ENCODE results near the gene PDE4D. TPM values are rescaled to one million over a fixed set of nuclear protein-coding genes. Genes with fewer than 3 reads are reported as not detected.

The PDE4D gene
- total RNA-seq, 1 experiment from 2014 or later = 6.5 TPM

DNA sequence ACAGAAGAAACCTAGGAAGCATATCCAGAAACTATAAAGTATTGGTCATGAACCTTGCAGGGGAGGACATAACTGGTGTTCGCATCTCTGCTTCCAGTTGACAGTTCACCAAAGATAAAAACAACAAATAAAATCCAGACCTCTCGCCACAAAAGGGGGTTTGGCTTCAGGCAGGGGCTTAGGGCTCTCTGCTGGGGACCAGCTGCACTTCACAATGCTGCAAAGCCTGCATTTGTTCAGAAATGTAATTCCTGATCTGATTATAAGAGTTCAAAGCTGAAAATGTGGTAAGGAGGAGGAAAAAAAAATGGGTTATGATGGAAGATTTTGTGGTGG is 79.0 kb downstream of the PDE4D start:
- intact Hi-C loops (cut with micrococcal nuclease; ENCODE audit: unreplicated experiment) = loop anchor here (2.0 to 5.0 kb wide), 2 partner anchors 346 to 833 kb away; no protein-coding TSS in a partner anchor
- DNase-seq (ENCODE audit: low spot score) = no peak
- no peaks in the 10 kb centered on the region for H3K36me3 ChIP-seq (ENCODE audit: insufficient read depth, low read length, poor library complexity, severe bottlenecking)
- H3K27me3 ChIP-seq (replicated peaks; ENCODE audit: insufficient read depth, low read depth, low read length, poor library complexity) = peaks cover 72% of the 10 kb centered on the region
- BruUV-seq (replicated peaks) = no TSS peak
- H3K9me3 ChIP-seq (ENCODE audit: low read depth, low read length, poor library complexity, severe bottlenecking) = no peaks in the 10 kb centered on the region
- no peaks in the 10 kb centered on the region for H3K4me1 ChIP-seq (ENCODE audit: insufficient read depth, low read length, poor library complexity, severe bottlenecking)
- POLR2A ChIA-PET (ENCODE audit: low non-redundant PET) = no interaction called here
- CTCF ChIA-PET = interaction anchor here (0.6 to 1.6 kb wide), 2 partner anchors 227 to 472 kb away, joined by 3 to 15 read pairs; no protein-coding TSS in a partner anchor
- no peak overlapping the region for H3K27ac ChIP-seq (ENCODE audit: low read depth, low read length, poor library complexity, severe bottlenecking)
- TF ChIP-seq EZH2 (IDR thresholded peaks at IDR 0.05; ENCODE audit: borderline replicate concordance, low read depth, low read length, poor library complexity, severe bottlenecking) (no peak), CTCF (conservative IDR thresholded peaks at IDR 0.05; ENCODE audit: low read depth, low read length) (no peak)
- H3K4me3 ChIP-seq (ENCODE audit: low read depth, low read length, poor library complexity, severe bottlenecking) = no peak overlapping the region

- Histone ChIP-seq H3K4me1 (ENCODE audit: insufficient read depth, low read length, poor library complexity, severe bottlenecking) (no peaks in the 10 kb centered on the region), H3K9me3 (ENCODE audit: low read depth, low read length, poor library complexity, severe bottlenecking) (no peaks in the 10 kb centered on the region), H3K36me3 (ENCODE audit: insufficient read depth, low read length, poor library complexity, severe bottlenecking) (no peaks in the 10 kb centered on the region), H3K4me3 (ENCODE audit: low read depth, low read length, poor library complexity, severe bottlenecking) (no peak overlapping the region), H3K27ac (ENCODE audit: low read depth, low read length, poor library complexity, severe bottlenecking) (no peak overlapping the region), H3K27me3 (replicated peaks; ENCODE audit: insufficient read depth, low read depth, low read length, poor library complexity) (peaks cover 72% of the 10 kb centered on the region)
- TF ChIP-seq CTCF (conservative IDR thresholded peaks at IDR 0.05; ENCODE audit: low read depth, low read length) (peak; percentile 74), EZH2 (IDR thresholded peaks at IDR 0.05; ENCODE audit: borderline replicate concordance, low read depth, low read length, poor library complexity, severe bottlenecking) (no peak)
- peak; percentile 72 for DNase-seq (ENCODE audit: low spot score)
- BruUV-seq (replicated peaks) = no TSS peak
- POLR2A ChIA-PET (ENCODE audit: low non-redundant PET) = no interaction called here
- CTCF ChIA-PET = interaction anchor here (0.6 to 1.6 kb wide), 2 partner anchors 228 to 473 kb away, joined by 3 to 15 read pairs; no protein-coding TSS in a partner anchor
- intact Hi-C loops (cut with micrococcal nuclease; ENCODE audit: unreplicated experiment) = loop anchor here (2.0 to 5.0 kb wide), 3 partner anchors 347 to 855 kb away; no protein-coding TSS in a partner anchor
These were observed 79.6 kb downstream of the PDE4D start for GRCh38 chr5:59813761-59814536.

DNA sequence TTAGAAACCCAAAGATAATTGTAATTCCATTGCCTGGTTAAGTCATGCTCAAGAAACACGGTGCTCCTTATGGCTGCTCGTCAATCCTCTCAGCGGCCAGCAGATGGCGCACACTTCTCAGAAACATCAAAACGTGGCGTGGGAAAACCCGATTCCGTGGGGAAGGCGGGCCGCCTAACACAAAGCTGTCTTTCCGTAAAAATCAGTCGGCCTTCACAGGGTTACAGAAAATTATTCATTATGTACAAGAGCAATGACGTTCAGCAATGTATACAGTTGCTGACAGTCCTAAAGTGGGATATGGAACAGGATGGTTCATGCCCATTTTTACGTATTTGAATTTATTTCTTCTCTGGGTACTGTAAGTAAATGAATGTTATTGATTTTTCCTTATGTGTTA is 83.5 kb downstream of the PDE4D start:
- Histone ChIP-seq H3K4me1 (ENCODE audit: insufficient read depth, low read length, poor library complexity, severe bottlenecking) (no peaks in the 10 kb centered on the region), H3K36me3 (ENCODE audit: insufficient read depth, low read length, poor library complexity, severe bottlenecking) (no peaks in the 10 kb centered on the region), H3K4me3 (ENCODE audit: low read depth, low read length, poor library complexity, severe bottlenecking) (no peak overlapping the region), H3K27ac (ENCODE audit: low read depth, low read length, poor library complexity, severe bottlenecking) (no peak overlapping the region), H3K9me3 (ENCODE audit: low read depth, low read length, poor library complexity, severe bottlenecking) (no peaks in the 10 kb centered on the region), H3K27me3 (replicated peaks; ENCODE audit: insufficient read depth, low read depth, low read length, poor library complexity) (peaks cover 44% of the 10 kb centered on the region)
- ChIA-PET CTCF (interaction anchor here (1.9 kb wide), 1 partner anchor 477 kb away, joined by 9 read pairs; no protein-coding TSS in a partner anchor), POLR2A (ENCODE audit: low non-redundant PET) (no interaction called here)
- TF ChIP-seq CTCF (conservative IDR thresholded peaks at IDR 0.05; ENCODE audit: low read depth, low read length) = peak; percentile 93
- TF ChIP-seq EZH2 (IDR thresholded peaks at IDR 0.05; ENCODE audit: borderline replicate concordance, low read depth, low read length, poor library complexity, severe bottlenecking) = no peak
- intact Hi-C loops (cut with micrococcal nuclease; ENCODE audit: unreplicated experiment) = loop anchor here (1.0 to 5.0 kb wide), 3 partner anchors 477 to 837 kb away; no protein-coding TSS in a partner anchor
- DNase-seq (ENCODE audit: low spot score) = peak; percentile 77
- BruUV-seq (replicated peaks) = no TSS peak
